BJ (cell line): Measurements from ENCODE around the gene BCAN. TPM values are rescaled to one million over a fixed set of nuclear protein-coding genes. Genes with fewer than 3 reads are reported as not detected.

ENCODE experiments used
- CTCF ChIA-PET: fragments of 350-600 bp; formaldehyde crosslinking; extraction: SDS; loops from one replicate; lab custom pipeline; 2021; ENCODE audit warnings: antibody characterized with exemption, inconsistent platforms; lab: Yijun Ruan, JAX
- POLR2A ChIA-PET: fragments of 300-600 bp; sonication (Branson Sonifier 250); formaldehyde crosslinking; extraction: SDS; loops from one replicate; lab custom pipeline; 2021; ENCODE audit warnings: antibody characterized with exemption; lab: Charles Lee
- DNase-seq: peaks from one replicate; pipeline ENCODE4 v3.0.0-alpha.2; 2011; ENCODE audit warnings: low read depth
- H3K27me3 ChIP-seq: 2 replicates; pipeline ENCODE4 v1.6.0; 2011; ENCODE audit warnings: low read length; ENCODE audit not compliant: control insufficient read depth, insufficient read depth
- H3K36me3 ChIP-seq: 2 replicates; pipeline ENCODE4 v1.5.1; 2011; ENCODE audit warnings: low read length; ENCODE audit not compliant: control insufficient read depth, insufficient read depth
- H3K4me3 ChIP-seq: 2 replicates; pipeline ENCODE4 v1.5.1; 2011; ENCODE audit warnings: low read depth, mild to moderate bottlenecking, control low read depth, low read length
- polyA plus RNA-seq: library from polyadenylated mRNA; depleted of rRNA; stranded (reverse); fragments of >200 nt; gene quantifications from 2 replicates; pipeline ENCODE4 v1.2.3, GENCODE V29; 2011
- TF ChIP-seq, protein P1 (sequence below): IDR thresholded peaks from 2 replicates; pipeline ENCODE4 v1.5.1; 2011; ENCODE audit warnings: low read depth, mild to moderate bottlenecking, control low read depth, inconsistent platforms, low read length, moderate library complexity; ENCODE audit not compliant: insufficient read depth

Gene BCAN
- polyA plus RNA-seq, 1 experiment: 0.02 TPM

DNA sequence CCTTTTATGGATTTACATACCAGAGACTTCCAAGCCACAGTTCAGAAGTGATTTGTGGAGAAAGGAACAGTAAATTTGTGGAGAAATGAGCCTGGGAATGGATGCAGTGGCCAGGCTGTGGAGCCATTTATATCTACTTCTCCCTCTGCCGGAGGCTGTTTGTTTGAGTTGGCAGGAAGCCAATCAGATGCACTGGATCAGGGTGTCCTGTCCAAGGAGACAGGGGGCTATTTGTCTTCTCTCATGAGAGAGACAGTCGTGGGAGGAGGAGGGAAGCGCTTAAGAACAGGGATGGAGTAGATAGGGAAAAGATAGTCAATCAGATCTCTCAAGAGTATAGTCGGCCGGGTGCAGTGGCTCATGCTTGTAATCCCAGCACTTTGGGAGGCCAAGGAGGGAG is 25.5 kb upstream of the BCAN start:
- POLR2A ChIA-PET: no interaction called here

DNA sequence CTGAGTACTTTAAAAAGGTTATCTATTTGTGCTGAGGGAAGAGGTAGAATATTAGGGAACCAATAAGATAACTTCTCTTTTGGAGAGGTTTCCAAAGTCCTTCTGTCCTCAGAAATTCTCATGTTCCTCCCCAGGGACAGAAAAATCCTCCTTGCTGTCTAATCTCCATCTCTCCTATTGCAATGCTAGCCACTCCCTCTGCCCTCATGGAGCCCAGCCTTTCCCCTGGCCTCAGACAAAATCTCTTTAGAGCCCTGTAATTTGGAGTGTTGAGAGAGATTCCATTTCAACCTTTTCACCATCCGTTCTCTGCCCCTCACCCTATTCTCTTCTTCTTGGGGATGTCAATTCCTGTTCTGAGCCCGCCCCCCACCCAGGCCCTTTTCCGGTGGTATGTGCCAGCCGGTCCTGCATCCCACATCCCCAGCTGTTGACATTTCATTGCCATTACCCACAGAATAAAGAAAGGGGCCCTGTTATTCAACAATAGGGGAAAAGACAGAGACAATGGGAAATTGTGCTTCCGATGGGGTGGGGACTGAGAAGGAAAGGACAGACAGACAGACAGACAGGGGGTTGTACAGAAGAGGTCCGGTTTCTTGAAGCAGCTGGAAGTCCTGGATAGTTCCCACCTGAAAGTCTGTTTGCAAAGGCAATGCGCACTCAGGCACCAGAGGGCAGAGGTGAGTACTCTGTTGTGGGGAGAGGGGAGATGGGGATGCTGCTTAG is 22.9 kb upstream of the BCAN start, which contains the start of gene HAPLN2:
HAPLN2 (plus strand) TSS at position 563 of the 729 bp plus-strand sequence. CDS start 4,076 bp downstream, outside the sequence.
- Histone ChIP-seq H3K4me3 (no peak within 1 kb of the TSS), H3K36me3 (no peaks in the 10 kb centered on the region), H3K27me3 (peaks cover 37% of the 10 kb centered on the region)
- DNase-seq: no peak
- TF ChIP-seq, protein P1, sequence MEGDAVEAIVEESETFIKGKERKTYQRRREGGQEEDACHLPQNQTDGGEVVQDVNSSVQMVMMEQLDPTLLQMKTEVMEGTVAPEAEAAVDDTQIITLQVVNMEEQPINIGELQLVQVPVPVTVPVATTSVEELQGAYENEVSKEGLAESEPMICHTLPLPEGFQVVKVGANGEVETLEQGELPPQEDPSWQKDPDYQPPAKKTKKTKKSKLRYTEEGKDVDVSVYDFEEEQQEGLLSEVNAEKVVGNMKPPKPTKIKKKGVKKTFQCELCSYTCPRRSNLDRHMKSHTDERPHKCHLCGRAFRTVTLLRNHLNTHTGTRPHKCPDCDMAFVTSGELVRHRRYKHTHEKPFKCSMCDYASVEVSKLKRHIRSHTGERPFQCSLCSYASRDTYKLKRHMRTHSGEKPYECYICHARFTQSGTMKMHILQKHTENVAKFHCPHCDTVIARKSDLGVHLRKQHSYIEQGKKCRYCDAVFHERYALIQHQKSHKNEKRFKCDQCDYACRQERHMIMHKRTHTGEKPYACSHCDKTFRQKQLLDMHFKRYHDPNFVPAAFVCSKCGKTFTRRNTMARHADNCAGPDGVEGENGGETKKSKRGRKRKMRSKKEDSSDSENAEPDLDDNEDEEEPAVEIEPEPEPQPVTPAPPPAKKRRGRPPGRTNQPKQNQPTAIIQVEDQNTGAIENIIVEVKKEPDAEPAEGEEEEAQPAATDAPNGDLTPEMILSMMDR: peak; percentile 54
- ChIA-PET CTCF (interaction anchor here (0.5 to 15.6 kb wide), 9 partner anchors 8 to 713 kb away, joined by 3 to 257 read pairs (median 3); partner anchors contain the start of gene NES), POLR2A (no interaction called here)

More for the DNA sequence above, 25.5 kb upstream of the BCAN start:
- no peaks in the 10 kb centered on the region for H3K36me3 ChIP-seq
- CTCF ChIA-PET: interaction anchor here (0.9 to 10.9 kb wide), 5 partner anchors 11 to 232 kb away, joined by 3 to 103 read pairs (median 7); no protein-coding TSS in a partner anchor
- H3K27me3 ChIP-seq: peaks cover 31% of the 10 kb centered on the region
- TF ChIP-seq, protein P1: no peak
- DNase-seq: no peak
- H3K4me3 ChIP-seq: no peak overlapping the region

DNA sequence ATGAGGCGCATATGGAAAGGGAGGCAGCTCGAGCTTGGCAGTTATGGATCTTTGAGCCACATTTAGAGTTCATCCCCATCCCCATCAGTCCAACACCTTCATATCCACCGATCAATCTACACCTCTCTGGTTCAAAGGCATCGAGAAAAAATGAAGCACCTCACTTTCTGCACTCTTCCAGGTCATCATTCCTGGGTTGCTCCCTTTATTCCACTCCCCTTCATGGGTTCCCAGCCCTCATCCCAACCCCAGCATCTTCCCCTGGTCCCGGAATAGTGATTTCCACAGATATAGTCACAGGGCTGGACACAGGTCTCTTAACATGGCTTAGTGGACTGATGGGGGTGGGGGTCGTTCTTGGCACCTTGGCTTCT is 22.3 kb upstream of the BCAN start:
- ChIA-PET CTCF (interaction anchor here (0.5 to 15.6 kb wide), 9 partner anchors 8 to 233 kb away, joined by 3 to 257 read pairs (median 3); partner anchors contain the start of gene NES), POLR2A (no interaction called here)
- DNase-seq: no peak
- TF ChIP-seq, protein P1: no peak
- no peaks in the 10 kb centered on the region for H3K36me3 ChIP-seq
- peaks cover 39% of the 10 kb centered on the region for H3K27me3 ChIP-seq
- no peak overlapping the region for H3K4me3 ChIP-seq

- peaks cover 42% of the 10 kb centered on the region for H3K27me3 ChIP-seq
Measured at GRCh38 chr1:156622581-156623297, 19.2 kb upstream of the BCAN start.

More at GRCh38 chr1:156622581-156623297, 19.2 kb upstream of the BCAN start:
- TF ChIP-seq, protein P1: no peak
- Histone ChIP-seq H3K4me3 (no peak overlapping the region), H3K36me3 (no peaks in the 10 kb centered on the region)
- no peak for DNase-seq
- CTCF ChIA-PET: interaction anchor here (0.6 to 15.6 kb wide), 10 partner anchors 11 to 244 kb away, joined by 3 to 257 read pairs (median 4); partner anchors contain the start of genes BCAN and NES
- POLR2A ChIA-PET: no interaction called here
